ENCODE data around the gene CTBP2. TPM values are rescaled to one million over a fixed set of nuclear protein-coding genes. Genes with fewer than 3 reads are reported as not detected.

CTBP2 gene
- total RNA-seq, 1 experiment from 2014 or later, result 191 TPM

DNA sequence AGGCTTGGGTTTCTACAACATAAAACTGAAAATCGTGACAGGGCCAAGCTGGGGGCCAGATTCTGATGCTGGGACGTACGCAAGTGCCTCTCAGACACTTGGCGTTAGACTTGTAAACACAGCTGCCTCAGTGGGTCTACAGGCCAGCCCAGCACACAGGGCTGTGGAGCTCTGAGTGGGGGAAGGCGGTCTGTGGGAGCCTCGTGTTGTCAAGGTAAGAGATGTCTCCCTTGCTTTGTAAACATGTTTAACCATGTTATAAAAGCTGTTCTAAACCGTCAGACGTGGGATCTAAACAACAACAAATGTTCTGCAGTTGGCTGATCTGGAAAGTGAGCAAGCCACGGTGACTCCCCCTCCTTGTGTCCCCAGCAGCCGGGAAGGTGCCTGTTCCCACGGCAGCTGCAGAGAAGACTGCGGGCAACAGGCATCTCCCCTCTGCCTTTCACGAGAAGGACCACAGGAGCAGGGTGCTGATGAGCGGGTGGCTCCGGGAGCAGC, 150.7 kb downstream of the CTBP2 start:
- Mint-ChIP-seq H3K9me3 (no peaks in the 10 kb centered on the region), H3K4me1 (peaks cover 49% of the 10 kb centered on the region), H3K4me3 (no peak overlapping the region), H3K36me3 (peaks cover 13% of the 10 kb centered on the region), H3K27ac (peak overlapping the region; percentile 41), H3K27me3 (ENCODE audit: low read depth) (no peaks in the 10 kb centered on the region)
- ChIA-PET POLR2A (interaction anchor here (0.5 to 0.6 kb wide), 2 partner anchors 56 to 343 kb away, joined by 3 to 4 read pairs; no protein-coding TSS in a partner anchor), CTCF (interaction anchor here (2.9 to 3.9 kb wide), 2 partner anchors 38 to 52 kb away, joined by 10 to 15 read pairs; no protein-coding TSS in a partner anchor)
- no peak for TF ChIP-seq TCF7 (CRISPR knock-in tag; IDR thresholded peaks at IDR 0.05; ENCODE audit: low read depth)
- TF ChIP-seq ESRRA (CRISPR knock-in tag; IDR thresholded peaks at IDR 0.05; ENCODE audit: borderline replicate concordance), result no peak
- no peak for TF ChIP-seq ZNF317 (CRISPR knock-in tag; IDR thresholded peaks at IDR 0.05; ENCODE audit: borderline replicate concordance, low read depth)
- TF ChIP-seq NFE2L1 (CRISPR knock-in tag; IDR thresholded peaks at IDR 0.05), result no peak
- TF ChIP-seq MXD4 (CRISPR knock-in tag; IDR thresholded peaks at IDR 0.05; ENCODE audit: borderline replicate concordance), result no peak
- TF ChIP-seq ATF1 (CRISPR knock-in tag; IDR thresholded peaks at IDR 0.05), result no peak
- no peak for TF ChIP-seq MYBL2 (CRISPR knock-in tag; IDR thresholded peaks at IDR 0.05)
- no peak for TF ChIP-seq OVOL2 (CRISPR knock-in tag; IDR thresholded peaks at IDR 0.05; ENCODE audit: borderline replicate concordance)
- no peak for TF ChIP-seq ETV6 (CRISPR knock-in tag; IDR thresholded peaks at IDR 0.05)
- no peak for TF ChIP-seq ZNF423 (CRISPR knock-in tag; IDR thresholded peaks at IDR 0.05)
- TF ChIP-seq ZBTB21 (CRISPR knock-in tag; IDR thresholded peaks at IDR 0.05; ENCODE audit: borderline replicate concordance), result no peak
- TF ChIP-seq, protein P1, sequence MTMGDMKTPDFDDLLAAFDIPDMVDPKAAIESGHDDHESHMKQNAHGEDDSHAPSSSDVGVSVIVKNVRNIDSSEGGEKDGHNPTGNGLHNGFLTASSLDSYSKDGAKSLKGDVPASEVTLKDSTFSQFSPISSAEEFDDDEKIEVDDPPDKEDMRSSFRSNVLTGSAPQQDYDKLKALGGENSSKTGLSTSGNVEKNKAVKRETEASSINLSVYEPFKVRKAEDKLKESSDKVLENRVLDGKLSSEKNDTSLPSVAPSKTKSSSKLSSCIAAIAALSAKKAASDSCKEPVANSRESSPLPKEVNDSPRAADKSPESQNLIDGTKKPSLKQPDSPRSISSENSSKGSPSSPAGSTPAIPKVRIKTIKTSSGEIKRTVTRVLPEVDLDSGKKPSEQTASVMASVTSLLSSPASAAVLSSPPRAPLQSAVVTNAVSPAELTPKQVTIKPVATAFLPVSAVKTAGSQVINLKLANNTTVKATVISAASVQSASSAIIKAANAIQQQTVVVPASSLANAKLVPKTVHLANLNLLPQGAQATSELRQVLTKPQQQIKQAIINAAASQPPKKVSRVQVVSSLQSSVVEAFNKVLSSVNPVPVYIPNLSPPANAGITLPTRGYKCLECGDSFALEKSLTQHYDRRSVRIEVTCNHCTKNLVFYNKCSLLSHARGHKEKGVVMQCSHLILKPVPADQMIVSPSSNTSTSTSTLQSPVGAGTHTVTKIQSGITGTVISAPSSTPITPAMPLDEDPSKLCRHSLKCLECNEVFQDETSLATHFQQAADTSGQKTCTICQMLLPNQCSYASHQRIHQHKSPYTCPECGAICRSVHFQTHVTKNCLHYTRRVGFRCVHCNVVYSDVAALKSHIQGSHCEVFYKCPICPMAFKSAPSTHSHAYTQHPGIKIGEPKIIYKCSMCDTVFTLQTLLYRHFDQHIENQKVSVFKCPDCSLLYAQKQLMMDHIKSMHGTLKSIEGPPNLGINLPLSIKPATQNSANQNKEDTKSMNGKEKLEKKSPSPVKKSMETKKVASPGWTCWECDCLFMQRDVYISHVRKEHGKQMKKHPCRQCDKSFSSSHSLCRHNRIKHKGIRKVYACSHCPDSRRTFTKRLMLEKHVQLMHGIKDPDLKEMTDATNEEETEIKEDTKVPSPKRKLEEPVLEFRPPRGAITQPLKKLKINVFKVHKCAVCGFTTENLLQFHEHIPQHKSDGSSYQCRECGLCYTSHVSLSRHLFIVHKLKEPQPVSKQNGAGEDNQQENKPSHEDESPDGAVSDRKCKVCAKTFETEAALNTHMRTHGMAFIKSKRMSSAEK (CRISPR knock-in tag; IDR thresholded peaks at IDR 0.05; ENCODE audit: borderline replicate concordance), result no peak
- no peak for TF ChIP-seq NR3C1 (CRISPR knock-in tag; conservative IDR thresholded peaks at IDR 0.05; ENCODE audit: low read depth)
- no peak for TF ChIP-seq ZNF121 (CRISPR knock-in tag; IDR thresholded peaks at IDR 0.05)
- TF ChIP-seq ZSCAN18 (CRISPR knock-in tag; IDR thresholded peaks at IDR 0.05), result no peak
- TF ChIP-seq IRF2 (CRISPR knock-in tag; IDR thresholded peaks at IDR 0.05; ENCODE audit: borderline replicate concordance, low read depth), result no peak
- no peak for ATAC-seq
- no peak for DNase-seq (ENCODE audit: low spot score)

- no peaks in the 10 kb centered on the region for H3K27me3 Mint-ChIP-seq (ENCODE audit: low read depth)
- ATAC-seq (peak; percentile 61), DNase-seq (ENCODE audit: low spot score) (no peak)
- ChIA-PET CTCF (interaction anchor here (2.9 to 3.9 kb wide), 2 partner anchors 39 to 53 kb away, joined by 10 to 15 read pairs; no protein-coding TSS in a partner anchor), POLR2A (no interaction called here)
- H3K9me3 Mint-ChIP-seq, result no peaks in the 10 kb centered on the region
- H3K36me3 Mint-ChIP-seq, result peaks cover 12% of the 10 kb centered on the region
- H3K27ac Mint-ChIP-seq, result peak overlapping the region; percentile 41
- H3K4me1 Mint-ChIP-seq, result peaks cover 49% of the 10 kb centered on the region
- no peak overlapping the region for H3K4me3 Mint-ChIP-seq
- no peak for TF ChIP-seq ZNF232 (CRISPR knock-in tag; IDR thresholded peaks at IDR 0.05)
- TF ChIP-seq ATF2 (CRISPR knock-in tag; IDR thresholded peaks at IDR 0.05; ENCODE audit: borderline replicate concordance, low read depth), result no peak
- TF ChIP-seq STAT6 (CRISPR knock-in tag; conservative IDR thresholded peaks at IDR 0.05; ENCODE audit: low read depth), result no peak
- no peak for TF ChIP-seq SMAD3 (CRISPR knock-in tag; IDR thresholded peaks at IDR 0.05; ENCODE audit: borderline replicate concordance)
- no peak for TF ChIP-seq SOX15 (CRISPR knock-in tag; IDR thresholded peaks at IDR 0.05)
- TF ChIP-seq RORB (CRISPR knock-in tag; IDR thresholded peaks at IDR 0.05), result no peak
- TF ChIP-seq EMX1 (CRISPR knock-in tag; IDR thresholded peaks at IDR 0.05), result no peak
- TF ChIP-seq, protein P2, sequence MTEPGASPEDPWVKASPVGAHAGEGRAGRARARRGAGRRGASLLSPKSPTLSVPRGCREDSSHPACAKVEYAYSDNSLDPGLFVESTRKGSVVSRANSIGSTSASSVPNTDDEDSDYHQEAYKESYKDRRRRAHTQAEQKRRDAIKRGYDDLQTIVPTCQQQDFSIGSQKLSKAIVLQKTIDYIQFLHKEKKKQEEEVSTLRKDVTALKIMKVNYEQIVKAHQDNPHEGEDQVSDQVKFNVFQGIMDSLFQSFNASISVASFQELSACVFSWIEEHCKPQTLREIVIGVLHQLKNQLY (CRISPR knock-in tag; IDR thresholded peaks at IDR 0.05), result no peak
- no peak for TF ChIP-seq MYBL2 (CRISPR knock-in tag; IDR thresholded peaks at IDR 0.05)
Measured at GRCh38 chr10:125008689-125009638, 151.4 kb downstream of the CTBP2 start.

Data from WTC11 (cell line).